PC-9 (cell line): ENCODE results near the gene RPL27.

Experiments used
- CTCF ChIP-seq: fragments of 200-600 bp; sonication (generic); conservative IDR thresholded peaks from 2 replicates; pipeline ENCODE4 v1.6.1; 2017; ENCODE audit warnings: mixed run types, antibody characterized with exemption, mild to moderate bottlenecking, moderate library complexity
- EZH2 ChIP-seq: fragments of 200-600 bp; sonication (generic); IDR thresholded peaks from 2 replicates; pipeline ENCODE4 v1.8.0; 2017; ENCODE audit warnings: antibody characterized with exemption, low read depth

GRCh38 chr17:43018008-43018853 is 20.0 kb downstream of the RPL27 start:
- TF ChIP-seq EZH2 (no peak), CTCF (no peak)
